ENCODE measurements around the gene ELAVL4.
"Not testable (repeated sequence)": the region's sequence is repeated elsewhere in the genome, so short reads cannot be mapped to it uniquely, and the experiment has no call there.

The ELAVL4 gene

DNA sequence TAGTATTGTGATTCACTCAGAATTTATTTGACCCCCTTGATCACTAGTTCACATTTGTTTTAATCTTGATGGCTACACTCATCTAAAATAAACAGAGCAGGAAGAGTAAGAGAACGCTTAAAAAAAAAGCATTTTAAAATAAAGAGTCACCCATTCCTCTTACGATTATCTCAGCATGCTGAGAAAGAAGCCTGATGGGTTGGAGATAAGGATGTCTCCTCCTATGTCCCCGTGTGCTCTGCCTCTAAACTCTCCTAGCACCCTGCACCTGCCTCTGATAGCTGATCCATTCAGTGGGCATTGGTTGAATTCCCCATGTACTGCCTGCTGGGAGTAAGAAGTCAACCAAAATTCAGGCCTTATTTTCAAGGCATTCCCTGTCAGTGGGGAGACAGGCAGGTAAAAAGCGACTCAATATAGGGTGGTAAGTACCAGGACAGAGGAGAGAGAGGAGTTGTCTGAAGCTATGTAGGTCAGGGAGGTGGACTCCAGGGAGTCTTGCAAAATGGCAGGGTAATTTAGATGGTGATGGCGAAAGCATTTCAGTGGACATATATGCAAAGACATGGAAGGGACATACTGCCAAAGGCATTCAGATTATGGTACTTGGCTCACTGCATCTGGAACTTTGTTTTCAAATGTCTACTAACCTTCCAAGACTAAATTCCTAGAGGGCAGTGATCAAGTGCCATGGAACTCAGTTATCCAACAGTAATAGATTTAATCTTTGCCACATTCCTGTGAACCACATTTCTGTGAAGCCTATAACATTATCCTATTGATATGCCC is 18.4 kb downstream of the ELAVL4 start:
- DNase-seq, result no peak

DNA sequence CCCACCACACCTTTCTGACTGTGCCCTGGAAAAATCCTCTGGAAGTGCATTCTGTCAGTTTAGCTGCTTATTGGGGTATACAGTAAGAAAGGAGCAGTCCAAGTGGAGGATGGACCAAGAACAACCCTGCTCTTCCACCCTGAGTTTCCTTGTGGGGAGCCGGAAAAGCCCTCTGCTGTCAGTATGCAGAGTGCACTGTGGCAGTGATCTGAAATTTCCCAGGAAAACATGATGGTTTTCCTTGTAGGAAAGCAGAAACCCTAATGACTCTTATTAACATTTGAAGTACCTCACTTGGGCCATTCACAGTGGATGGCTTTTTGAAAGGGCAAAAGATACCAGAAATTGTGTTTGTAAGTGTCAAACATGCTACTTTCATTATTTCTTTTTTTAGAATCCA is 20.5 kb downstream of the ELAVL4 start:
- no peak for DNase-seq

DNA sequence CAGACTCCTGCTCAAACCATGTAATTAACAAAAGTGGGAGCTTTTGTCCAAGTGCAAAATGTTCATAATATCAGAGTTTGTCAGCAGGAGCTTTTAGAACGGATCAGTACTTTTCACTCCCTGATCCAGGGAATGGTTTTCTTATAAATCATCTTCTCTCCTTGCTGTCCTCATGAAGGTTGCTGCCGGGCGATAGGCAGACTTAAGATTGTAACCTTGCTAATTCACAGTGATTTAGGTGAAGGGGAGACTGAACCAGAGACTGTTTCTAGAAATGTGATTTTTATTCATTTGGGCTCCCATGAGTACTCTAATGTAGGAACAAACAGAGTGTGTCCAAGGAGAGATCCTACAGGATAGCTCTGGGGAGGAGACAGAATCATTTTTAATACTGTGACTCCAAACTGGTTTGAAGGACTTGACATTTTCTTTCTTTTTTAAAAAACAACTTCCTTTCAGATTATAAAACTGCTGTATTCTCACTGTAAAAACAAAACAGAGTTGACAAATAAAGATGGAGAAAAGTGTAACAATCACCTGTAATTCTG is 23.7 kb downstream of the ELAVL4 start:
- no peak for DNase-seq

DNA sequence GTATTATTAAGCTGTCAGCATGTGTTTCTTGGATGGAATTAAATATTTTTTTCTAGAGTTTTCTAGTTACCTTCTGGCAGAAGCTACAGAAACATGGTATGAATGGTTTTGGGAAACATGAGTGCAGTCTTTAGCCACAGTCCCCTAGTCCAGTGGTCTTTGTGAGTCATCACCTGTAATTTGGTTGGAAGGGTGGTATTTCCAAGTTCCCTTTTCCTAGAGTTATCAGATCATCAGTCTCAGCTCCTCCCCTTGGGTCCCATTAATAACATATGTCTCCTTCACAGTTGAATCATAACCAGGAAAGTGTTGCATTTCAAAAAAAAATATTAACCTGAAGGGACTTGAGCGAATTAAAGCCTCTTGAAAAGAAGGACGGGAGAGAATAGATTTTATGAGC is 27.0 kb downstream of the ELAVL4 start:
- no peak for DNase-seq

DNA sequence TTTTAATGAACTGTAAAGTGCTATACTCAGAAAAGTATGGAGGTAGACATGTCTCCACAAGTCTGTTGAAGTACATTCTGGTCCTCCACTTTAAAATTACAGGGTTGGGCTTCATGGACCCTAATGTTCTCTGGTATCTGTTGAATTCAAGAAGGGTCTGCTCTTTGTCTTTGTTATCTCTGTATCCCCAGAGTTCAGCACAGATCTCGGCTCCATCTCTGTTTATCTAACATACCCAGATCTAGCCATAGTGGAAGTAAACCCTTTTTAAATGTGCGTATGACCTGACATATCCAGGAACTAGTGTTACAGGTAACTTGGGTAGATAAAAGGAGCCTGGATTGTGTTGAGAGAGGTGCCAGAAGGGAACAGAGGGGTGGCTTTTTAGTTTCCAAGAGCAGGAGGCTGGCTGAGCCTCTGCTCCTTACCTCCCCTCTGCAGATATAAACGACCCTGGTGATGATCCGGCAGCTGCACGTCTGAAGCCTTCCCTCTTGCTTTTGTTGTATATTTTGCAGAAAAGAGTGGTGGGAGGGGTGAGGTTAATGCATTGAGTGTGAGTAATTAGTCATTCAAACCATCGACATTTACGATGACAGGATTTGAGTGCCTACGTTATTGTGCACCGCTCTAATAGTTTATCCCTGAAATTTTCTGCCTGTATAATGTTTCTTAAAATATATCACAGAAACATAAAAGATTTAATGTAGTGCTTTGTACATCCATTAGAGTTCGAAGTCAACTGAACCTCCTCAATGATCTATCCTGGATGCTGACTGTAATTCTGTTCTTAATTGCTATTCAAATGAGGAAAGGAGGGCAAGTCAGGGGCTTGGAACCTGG is 30.8 kb downstream of the ELAVL4 start:
- DNase-seq, result no peak

DNA sequence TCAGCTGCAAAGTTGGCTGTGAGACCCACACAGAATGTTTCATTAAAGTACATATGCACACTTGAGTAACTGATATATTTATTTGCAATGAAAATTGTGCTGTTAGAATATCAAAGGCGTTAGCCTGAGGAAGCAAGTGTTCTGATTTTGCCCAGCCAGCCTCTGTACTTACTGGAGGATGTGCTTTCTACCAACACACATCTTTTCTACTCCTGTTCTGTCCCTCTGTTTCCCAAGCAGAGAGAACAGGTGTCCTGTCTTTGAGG is 31.4 kb downstream of the ELAVL4 start:
- DNase-seq, result no peak

DNA sequence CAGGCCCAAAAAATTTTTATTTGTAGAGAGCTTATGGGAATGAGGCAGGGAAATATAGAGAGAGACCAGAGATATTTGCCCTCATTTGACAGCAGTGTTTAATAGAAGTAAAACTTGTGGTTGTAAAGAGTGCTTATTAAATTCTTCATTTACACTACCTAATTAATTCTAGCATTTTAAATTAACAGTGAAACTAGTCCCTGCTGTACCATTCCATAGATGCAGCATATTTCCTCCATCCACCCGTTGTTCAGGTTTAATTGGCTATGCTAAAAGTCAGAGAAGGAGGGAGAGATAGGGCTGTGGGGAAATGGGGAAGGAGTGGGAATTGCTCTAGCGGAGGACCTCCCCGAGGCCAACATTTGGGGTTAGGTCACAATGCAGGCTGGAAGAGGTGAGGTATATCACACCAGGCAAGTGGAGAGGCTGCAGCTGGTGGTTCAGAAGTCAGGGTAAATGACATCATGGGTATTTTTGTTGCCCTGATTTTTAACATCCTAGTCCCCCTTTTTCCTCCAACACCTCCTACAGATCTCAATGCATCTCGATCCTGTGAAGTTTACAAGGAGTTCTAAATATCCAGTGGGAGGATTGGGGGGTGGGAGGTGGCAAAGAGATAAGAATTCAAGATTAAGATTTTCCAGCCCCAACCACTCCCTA is 38.6 kb downstream of the ELAVL4 start:
- DNase-seq, result no peak

DNA sequence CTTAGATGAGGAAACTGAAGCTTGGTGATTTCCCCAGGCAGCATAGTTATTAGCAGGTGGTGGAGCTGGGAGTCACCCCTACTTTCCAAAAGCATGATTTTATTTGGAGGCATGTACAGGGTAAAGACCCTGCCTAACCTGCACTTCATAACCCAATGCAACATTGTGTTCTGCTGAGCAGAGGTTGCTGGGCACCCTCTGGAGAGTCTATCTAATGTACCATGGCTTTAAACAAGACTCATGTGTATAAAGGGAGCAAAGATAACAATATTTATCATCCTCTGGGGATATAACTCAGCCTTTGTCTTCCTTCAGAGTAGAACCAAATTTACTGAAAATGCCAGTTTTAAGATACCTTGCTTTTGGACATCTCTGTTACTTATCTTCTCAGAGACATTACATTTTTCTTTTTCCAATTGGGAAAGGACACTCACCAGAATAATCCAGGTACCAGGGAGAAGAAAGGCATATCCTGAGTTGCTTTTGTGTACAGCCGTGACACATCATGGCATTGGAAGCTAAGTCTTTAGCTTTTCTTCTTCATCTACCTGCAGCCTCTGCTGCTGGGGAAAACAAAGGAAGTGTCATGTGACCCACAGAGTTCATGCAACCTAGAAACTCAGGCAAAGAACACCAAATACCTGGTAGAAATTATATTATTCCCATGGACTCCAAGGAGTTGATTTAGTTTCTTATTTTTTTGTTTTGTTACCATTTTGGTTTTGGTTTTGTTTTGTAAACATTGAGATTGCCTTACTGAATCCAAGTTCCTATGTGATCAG is 39.6 kb downstream of the ELAVL4 start:
- no peak for DNase-seq

DNA sequence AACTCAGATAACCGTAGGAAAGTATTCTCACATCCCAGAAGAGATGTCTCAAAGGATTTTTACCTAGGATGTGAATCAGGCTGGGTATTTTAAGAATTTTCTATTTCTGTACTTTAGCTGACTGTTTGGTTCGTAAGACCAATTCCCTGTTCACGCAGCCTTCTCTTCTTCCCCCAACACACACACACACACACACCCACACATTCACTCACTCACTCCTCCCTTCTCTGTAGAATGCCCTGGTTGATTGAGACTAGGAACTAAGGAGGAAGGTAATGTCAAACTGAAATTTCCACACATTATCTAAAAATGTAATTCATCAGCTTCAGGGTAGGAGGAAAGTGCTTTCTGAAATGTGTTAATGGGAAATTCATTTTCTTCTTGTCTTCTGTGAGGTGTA is 43.5 kb downstream of the ELAVL4 start:
- no peak for DNase-seq

DNA sequence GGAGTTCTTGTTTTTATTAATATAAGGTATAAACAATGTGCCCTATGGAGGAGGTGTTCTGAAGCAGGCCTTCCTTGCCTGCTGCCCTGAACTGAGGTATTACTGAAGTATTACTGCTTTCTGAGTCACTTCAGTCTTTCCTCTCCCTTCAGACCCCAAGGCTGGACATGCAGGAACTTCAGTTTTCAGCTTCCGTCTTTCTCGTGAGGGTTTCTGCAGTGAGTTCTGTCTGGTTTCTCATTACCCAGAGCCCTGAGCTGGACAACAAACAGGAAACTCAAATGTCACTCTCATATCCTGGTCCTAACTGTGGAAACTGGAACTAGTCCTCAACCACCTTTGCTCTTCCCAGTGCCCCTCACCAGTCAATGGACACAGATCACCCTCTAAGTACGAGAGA is 46.8 kb downstream of the ELAVL4 start:
- DNase-seq, result no peak

DNA sequence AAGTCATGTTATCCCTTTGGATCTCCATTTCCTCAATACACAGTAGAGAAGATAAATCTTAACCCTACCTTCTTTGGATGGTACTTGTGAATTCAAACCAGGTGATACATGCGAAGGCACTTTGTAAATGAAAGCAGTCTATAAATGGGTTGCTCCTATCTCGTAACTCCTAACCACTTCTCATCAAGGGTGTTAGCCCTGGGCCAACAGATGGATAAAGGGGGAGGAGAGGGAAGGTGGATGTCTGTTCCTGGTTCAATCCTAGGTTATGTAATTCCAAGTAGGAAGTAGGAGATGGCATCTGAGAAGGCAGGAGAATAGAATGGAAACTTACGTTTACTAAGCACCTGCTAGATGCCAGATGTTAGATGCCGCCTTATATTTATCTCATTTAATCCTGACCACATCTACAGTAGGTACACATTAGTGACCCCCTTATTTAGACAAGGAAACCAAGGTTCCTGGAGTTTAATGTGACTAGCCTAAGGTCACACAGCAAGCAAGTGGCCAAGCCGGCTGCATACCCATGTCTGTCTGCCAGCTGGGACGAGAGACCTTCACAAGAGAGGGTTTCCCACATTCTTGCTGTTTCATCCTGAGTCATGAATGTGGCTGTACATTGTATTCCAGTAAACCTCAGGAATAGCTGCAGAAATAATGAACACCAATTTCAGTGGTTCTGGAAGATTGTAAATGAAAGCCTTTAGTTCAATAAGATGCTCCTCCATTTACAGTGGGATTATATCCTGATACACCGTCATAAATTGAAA is 47.7 kb downstream of the ELAVL4 start:
- DNase-seq, result no peak

DNA sequence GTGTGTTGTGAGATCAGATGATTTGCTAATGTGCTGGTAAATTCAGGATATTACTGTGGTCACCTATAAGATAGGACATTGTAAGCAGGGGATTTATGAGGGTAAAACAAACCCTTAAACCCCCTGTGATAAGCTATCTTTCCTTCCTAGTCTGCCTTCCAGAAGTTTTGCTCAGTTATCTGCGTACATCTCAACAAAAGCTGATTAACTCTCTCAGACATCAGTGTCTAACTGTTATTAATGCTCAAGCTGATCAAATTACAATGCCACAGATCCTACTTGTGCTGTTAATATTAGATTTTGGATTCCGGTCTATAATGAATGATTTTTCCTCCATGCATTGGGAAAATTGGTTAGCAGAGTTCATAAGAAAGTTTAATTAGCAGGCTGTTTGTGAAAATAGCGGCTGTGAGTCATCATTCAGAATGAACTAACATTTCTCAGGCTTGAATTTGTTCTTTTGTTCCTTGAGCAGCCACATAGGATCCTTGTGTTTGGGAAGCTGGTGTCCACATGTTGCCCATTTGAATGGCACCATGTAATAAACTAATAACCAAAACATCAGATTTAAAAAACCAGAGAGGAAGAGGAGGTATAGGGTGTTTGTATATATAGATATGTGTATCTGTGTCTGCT is 48.7 kb downstream of the ELAVL4 start:
- DNase-seq, result no peak

DNA sequence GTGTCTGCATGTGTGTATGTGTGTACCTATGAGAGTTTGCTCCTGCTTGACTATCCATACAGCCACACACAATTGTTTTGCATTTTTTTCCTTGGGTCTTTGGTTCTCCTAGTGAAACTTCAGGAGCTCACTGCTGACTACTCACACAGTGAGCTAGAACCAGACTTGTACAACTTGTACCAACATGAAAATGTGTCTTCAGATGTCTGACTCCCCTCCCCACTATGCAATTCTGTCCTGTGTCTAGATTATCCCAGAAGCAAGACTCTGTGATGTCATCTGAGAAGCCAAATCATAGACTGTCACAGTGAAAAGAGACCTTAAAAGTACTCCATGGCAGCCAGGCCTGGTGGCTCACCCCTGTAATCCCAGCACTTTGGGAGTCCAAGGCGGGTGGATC is 49.7 kb downstream of the ELAVL4 start:
- DNase-seq, result no peak

DNA sequence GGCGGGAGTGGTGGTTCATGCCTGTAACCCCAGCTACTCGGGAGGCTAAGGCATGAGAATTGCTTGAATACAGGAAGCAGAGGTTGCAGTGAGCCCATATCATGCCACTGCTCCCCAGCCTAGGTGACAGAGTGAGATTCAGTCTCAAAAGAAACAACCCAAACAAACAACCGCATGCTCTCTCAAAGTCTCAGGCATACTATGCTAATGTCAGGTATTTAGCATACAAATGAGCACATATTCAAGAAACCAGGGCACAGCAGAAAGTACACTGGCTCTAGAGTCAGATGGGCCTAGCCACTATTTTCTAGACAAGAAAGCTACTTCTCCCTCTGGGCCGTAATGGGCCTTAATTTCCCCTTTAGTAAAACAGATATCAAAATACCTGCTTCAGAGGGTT is 55.0 kb downstream of the ELAVL4 start:
- DNase-seq, result no peak

DNA sequence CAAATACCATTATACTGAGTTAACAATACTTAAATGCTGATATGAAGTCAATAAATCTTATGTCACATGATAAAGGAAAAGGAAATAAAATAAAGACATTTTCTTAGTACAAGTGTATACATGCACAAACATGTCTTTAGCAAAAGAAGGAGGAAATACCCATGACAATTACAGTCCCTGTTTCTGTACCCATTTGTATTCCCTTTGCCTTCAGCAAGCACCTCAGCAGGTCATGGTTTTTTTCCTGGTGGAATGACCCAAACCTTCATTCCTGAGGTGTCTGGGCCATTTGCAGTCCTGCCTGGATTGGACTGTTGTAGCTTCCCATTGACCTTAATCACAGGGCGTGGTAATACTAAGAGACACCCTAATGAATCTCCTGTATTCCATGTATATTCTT is 57.6 kb downstream of the ELAVL4 start:
- not testable (repeated sequence) for DNase-seq

DNA sequence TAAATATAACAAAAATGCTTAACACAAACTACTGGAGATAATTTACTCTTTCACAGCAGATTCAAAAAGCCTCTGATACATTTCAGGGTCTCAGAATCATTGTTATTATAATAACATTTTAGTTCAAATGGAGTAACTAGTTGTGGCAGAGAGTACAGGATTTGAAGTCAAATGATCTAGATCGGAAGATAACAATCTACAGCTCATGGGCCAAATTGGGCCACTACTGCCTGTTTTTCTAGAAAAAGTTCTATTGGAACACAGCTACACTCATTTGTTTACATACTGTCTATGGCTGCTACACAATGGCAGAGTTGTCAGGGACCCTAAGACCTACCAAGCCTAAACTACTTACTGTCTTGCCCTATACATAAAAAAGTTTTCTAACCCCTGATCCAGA is 63.6 kb downstream of the ELAVL4 start:
- no peak for DNase-seq

DNA sequence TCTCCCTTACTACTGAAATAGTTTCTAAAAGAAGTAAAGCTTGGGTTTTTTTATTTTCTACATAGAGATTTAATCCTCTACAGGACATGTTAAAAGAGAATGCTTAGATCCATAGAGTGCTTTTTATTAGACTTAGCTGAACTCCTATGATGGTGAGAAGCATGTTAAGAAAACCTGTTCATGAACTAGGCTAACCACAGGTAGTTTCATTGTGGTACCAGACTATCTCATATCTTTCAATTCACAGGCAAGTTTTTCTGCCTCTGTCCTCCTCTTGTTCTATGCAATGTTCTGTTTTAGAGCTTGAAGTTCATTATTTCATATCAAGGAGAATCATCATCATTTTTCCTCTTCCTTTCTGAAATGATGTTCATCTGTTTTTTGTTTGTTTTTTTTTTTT is 65.4 kb downstream of the ELAVL4 start:
- DNase-seq, result no peak

DNA sequence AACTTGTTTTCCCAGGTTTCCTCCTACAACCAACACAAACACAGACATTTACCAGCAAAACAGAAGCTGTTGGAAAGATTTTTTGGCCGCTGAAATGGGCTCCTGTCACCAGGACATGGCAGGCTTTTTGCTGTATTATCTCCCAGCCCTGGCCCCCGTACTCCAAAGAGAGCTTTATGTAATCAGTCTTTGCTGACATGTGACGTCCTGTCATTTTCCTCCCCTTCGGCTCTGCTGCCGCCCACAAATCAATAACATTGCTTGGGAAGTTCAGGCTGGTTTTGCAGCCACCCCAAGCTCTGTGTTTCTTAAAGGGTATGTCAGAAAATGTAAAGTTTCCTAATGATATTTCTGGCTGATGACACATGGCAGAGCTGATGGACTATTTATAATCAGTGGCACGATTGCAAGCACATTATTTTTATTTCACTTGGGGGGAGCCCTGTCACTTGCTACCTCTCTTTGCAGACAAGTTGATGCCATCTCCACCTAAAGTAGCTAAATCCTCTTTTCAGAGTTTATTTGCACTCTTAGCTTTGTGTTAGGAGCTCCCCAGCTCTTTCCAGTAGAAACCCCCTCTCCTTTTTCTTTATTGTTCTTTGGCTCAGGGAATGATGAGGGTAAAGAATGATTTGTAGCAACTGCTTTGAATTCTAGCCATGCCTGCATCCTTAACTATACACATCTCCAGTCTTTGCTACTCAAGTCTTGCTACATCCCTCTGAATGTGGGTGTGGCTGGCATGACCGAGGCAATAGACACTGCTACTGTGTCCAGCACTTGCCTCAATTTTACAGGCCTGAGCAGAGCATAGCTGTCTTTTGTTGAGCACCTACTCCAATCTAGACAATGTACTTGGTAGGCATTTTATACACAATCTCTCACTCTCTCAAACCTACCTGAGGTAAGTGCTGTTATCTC is 67.3 kb downstream of the ELAVL4 start:
- DNase-seq, result no peak

DNA sequence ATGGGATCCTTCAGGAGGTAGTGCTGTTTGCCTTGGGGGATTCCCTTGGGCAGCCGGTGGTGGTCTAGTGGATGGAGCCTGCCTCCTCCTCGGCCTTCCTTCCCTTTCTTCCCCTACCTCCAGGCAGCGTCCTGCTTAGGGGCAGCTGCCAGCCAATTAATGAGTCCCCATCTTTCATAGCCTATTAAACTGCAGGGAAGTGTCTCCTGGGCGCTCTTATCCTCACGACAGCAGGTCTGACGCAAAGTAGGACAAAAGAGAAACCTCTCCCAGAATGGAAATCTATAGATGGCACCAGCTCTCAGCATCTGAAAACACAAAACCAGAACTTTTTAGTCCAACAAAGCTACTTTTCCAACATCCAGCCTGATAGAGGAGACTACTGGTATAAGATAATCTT is 69.3 kb downstream of the ELAVL4 start:
- DNase-seq, result no peak

DNA sequence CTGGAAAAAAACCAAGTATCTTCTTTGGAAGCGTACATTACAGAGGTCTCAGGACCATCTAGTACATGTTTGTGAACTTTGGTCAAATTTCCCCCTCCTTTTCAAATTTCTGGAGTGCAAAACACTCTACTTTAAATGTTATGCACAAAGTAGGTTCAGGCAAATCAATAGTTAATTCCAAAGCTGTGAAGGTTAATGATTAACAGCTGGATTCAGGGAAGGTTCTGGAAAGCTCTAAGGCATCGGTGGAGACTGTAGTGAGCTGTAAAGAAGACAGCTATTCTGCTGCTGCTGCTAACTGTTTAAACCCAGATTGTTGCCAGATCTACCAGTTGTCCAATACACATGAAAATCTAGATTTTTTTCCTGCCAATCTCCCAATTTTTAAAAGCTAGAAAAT is 70.9 kb downstream of the ELAVL4 start:
- DNase-seq, result no peak

DNA sequence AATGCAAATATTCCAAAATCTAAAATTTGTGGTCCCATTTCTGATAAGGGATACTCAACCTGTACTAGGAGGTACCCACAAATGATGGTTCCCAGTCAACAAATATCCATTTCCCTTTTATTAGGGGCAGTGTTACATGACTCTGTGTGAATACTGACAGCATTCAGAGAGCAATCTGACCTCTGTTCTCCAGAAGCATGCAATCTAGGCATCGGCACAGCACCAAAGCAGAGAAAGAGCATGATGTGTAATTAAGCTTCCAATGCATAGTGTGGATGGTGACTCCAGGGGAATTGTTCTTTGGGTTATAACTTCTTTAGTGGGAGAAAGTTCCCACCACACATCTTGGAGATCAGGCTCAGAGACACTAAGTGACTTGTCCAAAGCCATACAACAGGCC is 71.6 kb downstream of the ELAVL4 start:
- no peak for DNase-seq
